AML-193 (cell line): ENCODE measurements around the gene FGF22.

Experiments
- DNase-seq, 2 experiments: peaks; one replicate each; lab custom pipeline; 2025; lab: John Stamatoyannopoulos, UW

Gene FGF22

DNA sequence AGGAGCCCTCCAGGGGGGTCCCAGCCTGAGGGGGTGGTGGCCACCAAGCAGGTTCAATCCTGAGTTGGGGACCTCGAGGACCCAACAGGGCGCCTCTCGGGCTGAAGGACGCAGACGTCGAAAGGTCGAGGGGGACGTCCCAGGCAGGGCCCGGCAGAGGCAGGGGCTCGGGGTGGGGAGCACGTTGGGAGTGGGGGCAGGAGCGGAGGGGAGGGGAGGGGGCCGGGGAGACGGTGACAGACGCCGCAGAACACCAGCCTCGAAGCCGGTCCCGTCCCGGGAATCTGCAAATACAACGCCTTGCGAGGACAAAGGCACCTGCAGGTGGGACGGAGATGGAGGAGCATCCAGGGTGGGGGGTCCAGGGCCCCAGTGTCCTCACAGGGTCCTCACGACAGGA is 4.1 kb downstream of the FGF22 start:
- DNase-seq: no peak

- no peak for DNase-seq
Observed at GRCh38 chr19:644363-644762, 4.7 kb downstream of the FGF22 start.

DNA sequence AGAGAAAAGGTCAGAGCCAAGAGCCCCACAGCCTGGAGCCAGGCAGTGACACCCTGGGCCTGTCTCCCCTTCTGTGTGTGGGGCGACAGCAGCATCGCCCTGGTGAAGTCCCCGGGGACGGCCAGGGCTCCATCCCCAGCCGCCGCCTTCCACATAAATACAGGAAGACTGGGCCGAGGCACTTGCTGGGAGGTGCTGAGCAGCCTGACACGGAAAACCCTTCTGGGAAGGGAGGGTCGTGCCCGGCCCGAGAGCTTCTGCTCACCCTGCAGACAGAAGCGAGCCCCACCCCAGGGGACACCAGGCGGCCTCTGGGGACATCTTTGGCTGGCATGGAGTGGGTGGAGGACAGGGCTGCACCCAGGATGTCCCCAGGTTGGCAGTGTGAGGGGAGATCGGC is 5.1 kb downstream of the FGF22 start:
- DNase-seq: no peak

- no peak for DNase-seq
Observed at GRCh38 chr19:645912-646778, 6.5 kb downstream of the FGF22 start.

GRCh38 chr19:646779-647565 is 7.3 kb downstream of the FGF22 start:
- DNase-seq: no peak

GRCh38 chr19:647566-648284 is 8.0 kb downstream of the FGF22 start:
- DNase-seq: no peak

- DNase-seq: no peak
Observed at GRCh38 chr19:648305-648704, 8.6 kb downstream of the FGF22 start.

DNA sequence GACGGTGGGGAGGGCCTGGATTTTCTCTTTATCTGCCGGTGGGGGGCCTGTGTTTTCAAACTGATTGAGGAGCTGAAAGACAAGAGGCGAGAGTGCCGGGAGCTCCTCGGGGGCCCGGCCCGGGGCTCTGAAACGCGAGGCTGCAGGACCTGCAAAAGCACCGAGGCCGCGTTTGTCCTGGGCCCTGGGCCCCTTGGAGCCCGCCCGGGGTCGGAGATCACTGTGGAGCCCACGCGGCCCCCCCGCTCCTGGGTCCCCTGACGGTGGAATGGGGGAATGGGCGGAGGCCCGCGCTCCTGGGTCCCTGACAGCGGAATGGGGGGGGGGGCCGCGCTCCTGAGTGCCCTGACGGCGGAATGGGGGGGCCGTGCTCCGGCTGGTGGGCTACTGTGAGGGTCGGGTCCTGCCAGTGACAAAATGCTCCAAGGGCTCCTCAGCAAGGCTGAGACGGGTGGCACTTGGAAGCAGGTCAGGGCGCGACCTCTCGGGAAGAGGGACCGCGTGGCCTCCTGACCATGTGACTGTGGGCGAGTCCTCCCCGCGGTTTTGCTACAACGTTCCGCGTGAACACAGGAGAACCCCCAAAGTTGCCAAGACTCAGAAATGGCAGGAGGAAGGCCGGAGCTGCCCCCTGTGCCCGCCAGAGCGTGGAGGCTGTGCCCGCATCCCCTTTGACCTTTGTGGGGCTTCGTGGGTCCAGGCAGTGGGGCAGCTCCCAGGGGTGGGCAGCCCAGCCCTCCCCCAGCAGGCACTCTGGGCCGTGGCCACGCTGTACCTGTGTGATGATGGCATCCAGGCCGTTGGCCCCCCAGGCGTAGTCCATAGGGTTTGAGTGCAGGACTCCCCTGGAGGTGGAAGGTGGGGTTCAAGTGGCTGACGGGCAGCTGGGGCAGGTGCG is 9.5 kb downstream of the FGF22 start:
- DNase-seq: no peak

- DNase-seq: no peak
Observed at GRCh38 chr19:650121-650520, 10.4 kb downstream of the FGF22 start.

DNA sequence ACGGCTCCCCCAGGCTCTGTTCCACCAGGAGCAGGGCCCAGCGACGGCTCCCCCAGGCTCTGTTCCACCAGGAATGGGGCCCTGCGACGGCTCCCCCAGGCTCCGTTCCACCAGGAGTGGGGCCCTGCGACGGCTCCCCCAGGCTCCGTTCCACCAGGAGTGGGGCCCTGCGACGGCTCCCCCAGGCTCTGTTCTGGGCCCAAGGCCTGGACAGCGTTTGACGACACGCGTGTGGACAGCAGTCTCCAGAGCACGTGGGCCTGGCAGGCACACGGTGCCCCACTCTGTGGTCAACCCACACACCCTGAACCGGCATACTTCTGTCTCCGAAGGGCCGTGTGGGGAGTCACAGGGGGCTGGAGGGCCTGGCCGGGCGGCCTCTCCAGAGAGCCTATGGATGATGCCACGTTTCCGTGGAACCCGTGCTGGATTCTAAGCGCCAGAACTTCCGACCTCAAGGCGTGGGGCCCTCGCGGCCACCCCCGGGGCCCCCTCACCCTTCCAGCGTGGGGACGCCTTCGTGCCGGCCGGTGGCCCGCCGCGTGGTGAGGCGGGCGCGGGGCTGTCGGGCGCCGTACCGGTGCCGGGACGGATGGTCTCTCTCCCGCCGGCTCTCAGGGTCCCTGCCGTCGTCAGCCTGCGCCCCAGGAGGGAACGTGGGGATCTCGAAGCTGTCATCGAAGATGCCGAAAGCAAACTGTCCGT is 11.6 kb downstream of the FGF22 start:
- no peak for DNase-seq

DNA sequence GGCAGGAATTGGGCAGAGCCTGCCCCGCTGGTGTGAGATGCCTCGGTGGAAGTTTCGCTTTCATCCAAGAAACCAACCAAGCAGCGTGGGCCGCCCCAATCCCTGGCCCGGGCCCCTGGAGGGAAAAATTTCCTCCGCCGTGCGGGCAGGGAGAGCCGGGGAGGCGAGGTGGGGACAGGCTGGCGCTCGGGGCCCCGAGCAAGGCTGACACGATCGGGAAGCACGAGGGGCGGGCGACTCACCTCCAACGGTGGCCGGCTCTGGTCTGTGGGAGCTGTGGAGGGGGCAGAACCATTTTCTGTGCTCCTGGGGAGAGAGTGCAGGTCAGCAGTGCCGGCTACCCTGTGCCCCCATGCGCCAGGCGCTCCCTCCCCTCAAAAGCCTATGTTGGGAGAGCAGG is 12.3 kb downstream of the FGF22 start:
- DNase-seq: no peak

- no peak for DNase-seq
Observed at GRCh38 chr19:652467-653389, 13.0 kb downstream of the FGF22 start.

- no peak for DNase-seq
Observed at GRCh38 chr19:653425-653824, 13.7 kb downstream of the FGF22 start.

- no peak for DNase-seq
Observed at GRCh38 chr19:655691-656090, 16.0 kb downstream of the FGF22 start.

DNA sequence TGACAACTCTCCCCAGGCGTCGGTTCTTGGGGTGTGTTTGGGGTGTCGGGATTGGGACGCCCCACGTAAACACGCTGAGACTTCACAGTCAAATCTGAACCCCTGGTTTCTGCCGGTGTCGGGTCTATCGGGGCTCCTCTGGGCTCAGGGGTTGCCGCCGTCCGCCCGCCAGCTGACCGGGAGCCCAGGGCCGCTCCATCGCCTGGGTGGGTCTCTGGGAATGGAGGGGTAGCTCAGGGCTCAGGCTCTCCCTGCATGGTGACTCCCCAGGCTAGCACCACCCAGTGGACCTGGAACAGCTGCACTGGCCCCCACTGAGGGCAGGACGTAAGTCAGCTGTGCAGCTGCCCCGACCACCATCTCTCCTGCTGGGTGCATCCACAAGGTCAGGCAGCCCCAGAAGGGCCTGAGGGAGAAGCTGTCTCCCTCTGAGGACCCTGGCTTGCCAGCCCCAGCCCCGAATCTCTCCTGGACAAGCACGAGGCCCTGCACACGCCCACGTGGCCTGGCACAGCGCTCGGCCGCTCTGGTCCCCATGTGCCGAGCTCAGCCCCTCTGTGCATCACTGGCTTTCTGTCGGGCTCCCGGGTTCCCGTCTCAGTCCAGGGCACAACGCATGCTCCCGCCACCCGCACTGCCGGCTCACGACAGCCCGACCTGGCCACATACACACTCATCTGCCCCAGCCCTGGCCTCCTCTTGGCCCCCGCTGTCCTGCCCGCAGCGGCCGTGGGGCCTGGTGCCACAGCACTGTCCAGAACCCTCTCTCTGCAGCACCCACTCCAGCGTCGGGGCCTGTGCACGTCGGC is 17.3 kb downstream of the FGF22 start:
- DNase-seq: no peak

- no peak for DNase-seq
Observed at GRCh38 chr19:657611-658010, 17.9 kb downstream of the FGF22 start.

GRCh38 chr19:658059-658839 is 18.6 kb downstream of the FGF22 start:
- no peak for DNase-seq
